ENCODE results near the gene RAB11B. TPM values are rescaled to one million over a fixed set of nuclear protein-coding genes. Genes with fewer than 3 reads are reported as not detected.

The RAB11B gene
- total and polyA plus RNA-seq, 9 of the 15 experiments (the other 6 are each of a cell fraction or from before 2014, with no cell fraction given) = 0.74 to 71.0 (median 13.8) TPM

DNA sequence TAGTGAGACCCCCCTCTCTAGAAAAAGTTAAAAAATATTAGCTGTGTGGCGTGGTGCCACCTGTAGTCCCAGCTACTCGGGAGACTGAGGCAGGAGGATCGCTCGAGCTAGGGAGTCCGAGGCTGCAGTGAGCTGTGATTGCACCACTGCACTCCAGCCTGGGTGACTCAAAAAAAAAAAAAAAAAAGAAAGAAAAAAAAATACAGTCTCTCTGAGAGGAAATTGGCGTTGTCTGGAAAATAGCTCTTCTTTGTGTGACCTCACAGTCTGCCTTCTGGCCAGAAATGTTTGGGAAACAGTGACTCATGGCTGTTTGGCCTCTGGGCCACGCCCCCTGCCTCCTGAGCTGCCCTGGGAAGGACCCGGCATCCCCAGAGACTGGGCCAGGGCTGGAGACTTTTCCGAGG lies 33.7 kb downstream of the RAB11B start (continued):
- TF ChIP-seq, protein P1, sequence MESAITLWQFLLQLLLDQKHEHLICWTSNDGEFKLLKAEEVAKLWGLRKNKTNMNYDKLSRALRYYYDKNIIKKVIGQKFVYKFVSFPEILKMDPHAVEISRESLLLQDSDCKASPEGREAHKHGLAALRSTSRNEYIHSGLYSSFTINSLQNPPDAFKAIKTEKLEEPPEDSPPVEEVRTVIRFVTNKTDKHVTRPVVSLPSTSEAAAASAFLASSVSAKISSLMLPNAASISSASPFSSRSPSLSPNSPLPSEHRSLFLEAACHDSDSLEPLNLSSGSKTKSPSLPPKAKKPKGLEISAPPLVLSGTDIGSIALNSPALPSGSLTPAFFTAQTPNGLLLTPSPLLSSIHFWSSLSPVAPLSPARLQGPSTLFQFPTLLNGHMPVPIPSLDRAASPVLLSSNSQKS (CRISPR knock-in tag; IDR thresholded peaks at IDR 0.05) = no peak
- TF ChIP-seq ARID1B (IDR thresholded peaks at IDR 0.05) = peak; percentile 78
- TF ChIP-seq, protein P2, sequence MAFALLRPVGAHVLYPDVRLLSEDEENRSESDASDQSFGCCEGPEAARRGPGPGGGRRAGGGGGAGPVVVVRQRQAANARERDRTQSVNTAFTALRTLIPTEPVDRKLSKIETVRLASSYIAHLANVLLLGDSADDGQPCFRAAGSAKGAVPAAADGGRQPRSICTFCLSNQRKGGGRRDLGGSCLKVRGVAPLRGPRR (CRISPR knock-in tag; IDR thresholded peaks at IDR 0.05) = no peak
- TF ChIP-seq RFX1 (IDR thresholded peaks at IDR 0.05) = no peak
- no peak for TF ChIP-seq ZNF212 (CRISPR knock-in tag; IDR thresholded peaks at IDR 0.05)
- no peak for TF ChIP-seq CTBP1 (IDR thresholded peaks at IDR 0.05; ENCODE audit: borderline replicate concordance)
- no peak for TF ChIP-seq SIRT6 (IDR thresholded peaks at IDR 0.05; ENCODE audit: low read depth, low read length)
- TF ChIP-seq SMARCA4 (IDR thresholded peaks at IDR 0.05) = peak; percentile 89
- 0 out of 2 replicates have a peak, but pooled peaks have one; percentile 24 for TF ChIP-seq HDGF (IDR thresholded peaks at IDR 0.05)
- TF ChIP-seq ZNF133 (CRISPR knock-in tag; IDR thresholded peaks at IDR 0.05) = no peak
- no peak for TF ChIP-seq MECOM (CRISPR knock-in tag; IDR thresholded peaks at IDR 0.05)
- TF ChIP-seq NFATC3 (IDR thresholded peaks at IDR 0.05) = peak; percentile 98
- no peak for TF ChIP-seq POLR3G (IDR thresholded peaks at IDR 0.05; ENCODE audit: extremely low read depth, insufficient read length, insufficient replicate concordance)
- TF ChIP-seq, protein P3, sequence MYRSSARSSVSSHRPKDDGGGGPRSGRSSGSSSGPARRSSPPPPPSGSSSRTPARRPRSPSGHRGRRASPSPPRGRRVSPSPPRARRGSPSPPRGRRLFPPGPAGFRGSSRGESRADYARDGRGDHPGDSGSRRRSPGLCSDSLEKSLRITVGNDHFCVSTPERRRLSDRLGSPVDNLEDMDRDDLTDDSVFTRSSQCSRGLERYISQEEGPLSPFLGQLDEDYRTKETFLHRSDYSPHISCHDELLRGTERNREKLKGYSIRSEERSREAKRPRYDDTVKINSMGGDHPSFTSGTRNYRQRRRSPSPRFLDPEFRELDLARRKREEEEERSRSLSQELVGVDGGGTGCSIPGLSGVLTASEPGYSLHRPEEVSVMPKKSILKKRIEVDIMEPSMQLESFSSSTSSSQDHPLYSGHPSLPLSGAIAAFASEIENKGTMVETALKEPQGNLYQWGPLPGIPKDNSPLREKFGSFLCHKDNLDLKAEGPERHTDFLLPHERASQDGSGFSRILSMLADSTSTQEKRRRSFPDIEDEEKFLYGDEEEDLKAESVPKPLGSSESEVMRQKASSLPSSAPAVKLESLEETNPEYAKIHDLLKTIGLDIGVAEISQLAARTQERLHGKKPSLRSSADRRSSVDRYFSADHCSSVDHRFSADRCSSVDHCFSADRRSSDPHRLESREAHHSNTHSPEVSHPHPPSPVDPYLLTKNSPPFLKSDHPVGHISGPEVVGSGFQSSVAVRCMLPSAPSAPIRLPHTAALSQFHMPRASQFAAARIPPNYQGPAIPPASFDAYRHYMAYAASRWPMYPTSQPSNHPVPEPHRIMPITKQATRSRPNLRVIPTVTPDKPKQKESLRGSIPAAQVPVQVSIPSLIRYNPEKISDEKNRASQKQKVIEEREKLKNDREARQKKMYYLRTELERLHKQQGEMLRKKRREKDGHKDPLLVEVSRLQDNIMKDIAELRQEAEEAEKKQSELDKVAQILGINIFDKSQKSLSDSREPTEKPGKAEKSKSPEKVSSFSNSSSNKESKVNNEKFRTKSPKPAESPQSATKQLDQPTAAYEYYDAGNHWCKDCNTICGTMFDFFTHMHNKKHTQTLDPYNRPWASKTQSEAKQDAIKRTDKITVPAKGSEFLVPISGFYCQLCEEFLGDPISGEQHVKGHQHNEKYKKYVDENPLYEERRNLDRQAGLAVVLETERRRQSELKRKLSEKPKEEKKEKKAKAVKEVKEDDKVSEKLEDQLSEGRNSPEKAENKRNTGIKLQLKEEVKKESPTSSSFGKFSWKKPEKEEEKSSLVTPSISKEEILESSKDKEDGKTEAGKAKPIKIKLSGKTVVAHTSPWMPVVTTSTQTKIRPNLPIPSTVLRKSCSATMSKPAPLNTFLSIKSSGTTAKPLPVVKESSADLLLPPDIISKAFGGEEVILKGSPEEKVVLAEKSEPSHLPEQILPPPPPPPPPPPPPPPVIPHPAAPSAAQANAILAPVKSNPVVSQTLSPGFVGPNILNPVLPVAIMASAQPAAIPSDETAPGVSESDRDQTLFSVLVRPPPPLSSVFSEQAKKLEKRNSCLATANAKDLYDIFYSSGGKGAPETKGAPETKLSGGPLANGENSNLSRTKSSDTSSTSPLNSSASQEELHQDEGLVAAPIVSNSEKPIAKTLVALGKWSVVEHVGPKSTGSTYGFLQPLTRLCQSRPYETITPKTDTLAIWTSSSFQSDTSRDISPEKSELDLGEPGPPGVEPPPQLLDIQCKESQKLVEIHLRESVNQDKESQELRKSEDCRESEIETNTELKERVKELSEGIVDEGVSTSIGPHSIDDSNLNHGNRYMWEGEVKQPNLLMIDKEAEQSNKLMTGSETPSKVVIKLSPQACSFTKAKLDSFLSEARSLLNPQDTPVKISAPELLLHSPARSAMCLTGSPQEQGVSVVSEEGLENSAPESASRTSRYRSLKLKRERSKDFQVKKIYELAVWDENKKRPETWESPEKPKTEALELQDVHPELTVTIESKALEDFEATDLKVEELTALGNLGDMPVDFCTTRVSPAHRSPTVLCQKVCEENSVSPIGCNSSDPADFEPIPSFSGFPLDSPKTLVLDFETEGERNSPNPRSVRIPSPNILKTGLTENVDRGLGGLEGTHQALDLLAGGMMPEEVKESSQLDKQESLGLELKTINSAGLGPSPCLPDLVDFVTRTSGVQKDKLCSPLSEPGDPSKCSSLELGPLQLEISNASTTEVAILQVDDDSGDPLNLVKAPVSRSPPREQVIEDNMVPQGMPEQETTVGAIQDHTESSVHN (IDR thresholded peaks at IDR 0.05; ENCODE audit: borderline replicate concordance in 1 of 2, low read depth in 1 of 2) = 0 out of 4 replicates have a peak, but pooled peaks of 1 of the 2 experiments have one; percentile 52

All from K562 (cell line).